Osteoblast (primary cell): ENCODE results near the gene STAT5B. TPM values are rescaled to one million over a fixed set of nuclear protein-coding genes. Genes with fewer than 3 reads are reported as not detected.

ENCODE experiments used
- DNase-seq: peaks from one replicate; pipeline ENCODE4 v3.0.0; 2011; ENCODE audit warnings: low spot score, mixed read lengths; ENCODE audit not compliant: insufficient read length; ENCODE audit errors: missing footprints
- H2AFZ ChIP-seq: 2 replicates; pipeline ENCODE4 v1.6.0; 2011; ENCODE audit warnings: mild to moderate bottlenecking, low read length
- H3K27ac ChIP-seq: 2 replicates; pipeline ENCODE4 v1.5.1; 2011; ENCODE audit warnings: mild to moderate bottlenecking, low read depth, low read length, moderate library complexity
- H3K27me3 ChIP-seq: 2 replicates; pipeline ENCODE4 v1.6.0; 2012; ENCODE audit warnings: mild to moderate bottlenecking, control low read depth, inconsistent platforms, low read length, moderate library complexity; ENCODE audit not compliant: insufficient read depth
- H3K36me3 ChIP-seq: 2 replicates; pipeline ENCODE4 v1.5.1; 2011; ENCODE audit warnings: mild to moderate bottlenecking, low read length, control low read depth, moderate library complexity; ENCODE audit not compliant: insufficient read depth
- H3K4me1 ChIP-seq: 2 replicates; pipeline ENCODE4 v1.5.1; 2011; ENCODE audit warnings: mild to moderate bottlenecking, low read length, control low read depth, moderate library complexity; ENCODE audit not compliant: insufficient read depth
- H3K4me2 ChIP-seq: 2 replicates; pipeline ENCODE4 v1.6.0; 2011; ENCODE audit warnings: mild to moderate bottlenecking, low read length; ENCODE audit not compliant: insufficient read depth
- H3K4me3 ChIP-seq: fragments of 200-600 bp; sonication (generic); 3 replicates; pipeline ENCODE4 v1.5.1; 2012; ENCODE audit warnings: mild to moderate bottlenecking, low read length, inconsistent platforms; ENCODE audit not compliant: insufficient read depth
- H3K79me2 ChIP-seq: 2 replicates; pipeline ENCODE4 v1.6.0; 2012; ENCODE audit warnings: mild to moderate bottlenecking, low read length, control low read depth, inconsistent platforms; ENCODE audit not compliant: insufficient read depth
- H3K9me3 ChIP-seq: 2 replicates; pipeline ENCODE4 v1.5.1; 2011; ENCODE audit warnings: low read depth, low read length, control low read depth
- H4K20me1 ChIP-seq: 2 replicates; pipeline ENCODE4 v1.6.0; 2012; ENCODE audit warnings: mild to moderate bottlenecking, low read length, control low read depth; ENCODE audit not compliant: insufficient read depth
- CTCF ChIP-seq: IDR thresholded peaks from 2 replicates; pipeline ENCODE4 v1.5.1; 2011; ENCODE audit warnings: mild to moderate bottlenecking, low read depth, low read length, moderate library complexity; ENCODE audit errors: extremely low read depth
- total RNA-seq: library from RNA; depleted of rRNA; stranded (reverse); fragments of >200 nt; gene quantifications from 2 replicates; pipeline ENCODE4 v1.2.3, GENCODE V29; 2012

Gene STAT5B
- total RNA-seq, 1 donor = 22.8 TPM

DNA sequence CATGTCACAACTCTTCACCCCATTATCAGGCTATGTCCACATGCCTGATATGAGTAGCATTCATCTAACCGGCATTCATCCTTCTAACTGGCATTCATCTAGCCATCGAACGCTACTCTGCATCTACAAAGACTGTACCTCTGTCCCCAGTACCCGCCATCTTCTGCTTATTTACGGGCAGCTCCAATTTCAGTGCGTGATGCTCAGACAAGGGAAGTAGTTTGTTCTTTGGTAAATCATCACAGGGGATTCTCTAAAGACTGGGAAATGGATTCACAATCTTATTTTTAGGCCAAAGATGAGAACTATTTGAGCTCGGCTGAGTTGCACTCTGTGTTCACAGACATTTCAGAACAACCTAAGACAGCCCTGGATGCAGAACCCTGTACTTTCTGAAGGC lies 39.4 kb downstream of the STAT5B start:
- H3K79me2 ChIP-seq = peaks cover 28% of the 10 kb centered on the region
- no peaks in the 10 kb centered on the region for H3K27me3 ChIP-seq
- H3K4me3 ChIP-seq = no peak overlapping the region
- H4K20me1 ChIP-seq = peaks cover 16% of the 10 kb centered on the region
- no peaks in the 10 kb centered on the region for H3K36me3 ChIP-seq
- DNase-seq = no peak
- no peak overlapping the region for H2AFZ ChIP-seq
- H3K27ac ChIP-seq = no peak overlapping the region
- no peaks in the 10 kb centered on the region for H3K9me3 ChIP-seq
- no peaks in the 10 kb centered on the region for H3K4me1 ChIP-seq
- no peak for TF ChIP-seq CTCF
- H3K4me2 ChIP-seq = no peak overlapping the region

- H3K36me3 ChIP-seq = no peaks in the 10 kb centered on the region
- DNase-seq = no peak
- no peaks in the 10 kb centered on the region for H3K9me3 ChIP-seq
- H3K4me1 ChIP-seq = no peaks in the 10 kb centered on the region
- peaks cover 19% of the 10 kb centered on the region for H3K79me2 ChIP-seq
- H3K4me3 ChIP-seq = no peak overlapping the region
- H4K20me1 ChIP-seq = peaks cover 5% of the 10 kb centered on the region
- no peak overlapping the region for H3K4me2 ChIP-seq
- H2AFZ ChIP-seq = no peak overlapping the region
- no peak for TF ChIP-seq CTCF
- H3K27me3 ChIP-seq = no peaks in the 10 kb centered on the region
- no peak overlapping the region for H3K27ac ChIP-seq
These were observed 42.2 kb downstream of the STAT5B start for GRCh38 chr17:42233994-42234393.

DNA sequence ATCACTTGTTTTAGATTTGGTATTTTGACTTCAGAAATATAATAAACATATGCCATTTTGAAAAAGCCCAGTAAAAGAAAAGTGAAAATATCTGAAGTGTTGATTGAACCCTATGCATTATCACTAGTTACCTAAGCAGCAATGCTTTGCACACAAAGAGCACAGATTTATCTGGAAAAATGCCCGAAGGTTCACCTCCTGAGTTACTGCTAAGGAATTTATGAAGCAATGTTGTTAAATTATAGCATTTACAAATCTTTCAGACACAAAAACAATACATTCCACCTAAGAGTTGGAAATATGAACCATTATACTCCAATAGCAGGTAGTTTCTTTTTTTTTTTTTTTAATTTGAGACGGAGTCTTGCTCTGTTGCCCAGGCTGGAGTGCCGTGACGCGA lies 43.0 kb downstream of the STAT5B start:
- no peak for DNase-seq
- H4K20me1 ChIP-seq = peaks cover 9% of the 10 kb centered on the region
- H3K27ac ChIP-seq = no peak overlapping the region
- H3K9me3 ChIP-seq = no peaks in the 10 kb centered on the region
- peaks cover 17% of the 10 kb centered on the region for H3K79me2 ChIP-seq
- H2AFZ ChIP-seq = no peak overlapping the region
- no peaks in the 10 kb centered on the region for H3K27me3 ChIP-seq
- no peak overlapping the region for H3K4me3 ChIP-seq
- TF ChIP-seq CTCF = no peak
- peaks cover 7% of the 10 kb centered on the region for H3K4me1 ChIP-seq
- no peak overlapping the region for H3K4me2 ChIP-seq
- no peaks in the 10 kb centered on the region for H3K36me3 ChIP-seq

DNA sequence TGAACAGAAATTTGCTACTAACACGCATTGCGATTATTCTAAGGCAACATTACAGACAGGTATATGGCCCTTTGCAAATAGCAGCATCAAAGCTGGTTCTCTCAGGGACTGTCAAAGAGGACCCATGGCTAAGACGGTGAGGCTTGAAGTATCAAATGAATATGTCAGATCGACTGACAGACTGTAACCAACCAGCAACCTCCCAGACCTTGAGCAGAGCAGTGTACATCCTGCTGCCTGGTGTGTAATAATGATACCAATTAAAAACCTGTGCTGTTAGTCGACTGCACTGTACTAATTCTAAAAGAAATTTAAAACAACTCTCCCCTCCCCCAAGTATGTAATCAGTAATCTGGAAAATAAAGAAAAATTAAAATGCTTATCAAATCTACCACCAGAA lies 46.0 kb downstream of the STAT5B start:
- Histone ChIP-seq H3K4me3 (no peak overlapping the region), H2AFZ (no peak overlapping the region), H3K9me3 (no peaks in the 10 kb centered on the region), H3K27ac (no peak overlapping the region), H4K20me1 (peaks cover 13% of the 10 kb centered on the region), H3K27me3 (no peaks in the 10 kb centered on the region), H3K36me3 (no peaks in the 10 kb centered on the region), H3K4me2 (no peak overlapping the region), H3K79me2 (peaks cover 3% of the 10 kb centered on the region), H3K4me1 (peaks cover 12% of the 10 kb centered on the region)
- TF ChIP-seq CTCF = no peak
- DNase-seq = no peak
